HG03159 (cell line): ENCODE results near the gene SPIN3.
A peak's percentile ranks its signal among the peaks of the same experiment; 100 is the strongest.
"Not testable (repeated sequence)": the region's sequence is repeated elsewhere in the genome, so short reads cannot be mapped to it uniquely, and the experiment has no call there.

Experiments used
- ATAC-seq: cut with Tn5 transposase; IDR thresholded peaks from one replicate; pipeline ENCODE4 v1.9.1; 2021; ENCODE audit warnings: mild to moderate bottlenecking, moderate library complexity; ENCODE audit not compliant: unreplicated experiment

Gene SPIN3

GRCh38 chrX:56995271-56995994, at the start of gene SPIN3:
TSS of gene SPIN3 (minus strand) at chrX:56995541. CDS start at chrX:56994947, 594 bp downstream.
- peak; percentile 95 for ATAC-seq

- no peak for ATAC-seq
Measured at GRCh38 chrX:57044245-57044644, 48.9 kb upstream of the SPIN3 start.

- not testable (repeated sequence) for ATAC-seq
Measured at GRCh38 chrX:57037265-57037664, 41.9 kb upstream of the SPIN3 start.

- peak; percentile 22 for ATAC-seq
Measured at GRCh38 chrX:56994375-56995270, 718 bp downstream of the SPIN3 start.

- ATAC-seq: no peak
Measured at GRCh38 chrX:56987741-56988140, 7.6 kb downstream of the SPIN3 start.

GRCh38 chrX:56986138-56986537, 9.2 kb downstream of the SPIN3 start:
- no peak for ATAC-seq

- peak; percentile 96 for ATAC-seq
Measured at GRCh38 chrX:56978172-56978571, 17.2 kb downstream of the SPIN3 start.

- no peak for ATAC-seq
Measured at GRCh38 chrX:56975611-56976010, 19.7 kb downstream of the SPIN3 start.

GRCh38 chrX:56974408-56974807, 20.9 kb downstream of the SPIN3 start:
- ATAC-seq: no peak

GRCh38 chrX:56969559-56969958, 25.8 kb downstream of the SPIN3 start:
- no peak for ATAC-seq

GRCh38 chrX:56968980-56969379, 26.4 kb downstream of the SPIN3 start:
- no peak for ATAC-seq

GRCh38 chrX:56963377-56963776, 32.0 kb downstream of the SPIN3 start:
- no peak for ATAC-seq

- no peak for ATAC-seq
Measured at GRCh38 chrX:56947699-56948098, 47.6 kb downstream of the SPIN3 start.

GRCh38 chrX:56946201-56946600, 49.1 kb downstream of the SPIN3 start:
- ATAC-seq: not testable (repeated sequence)

- not testable (repeated sequence) for ATAC-seq
Measured at GRCh38 chrX:56945226-56945625, 50.1 kb downstream of the SPIN3 start.

GRCh38 chrX:56943264-56943663, 52.1 kb downstream of the SPIN3 start:
- ATAC-seq: no peak
